NT2/D1 (cell line): ENCODE data around the gene ELP4.

Experiments
- SUZ12 ChIP-seq: IDR thresholded peaks from 2 replicates; pipeline ENCODE4 v1.6.1; 2011; ENCODE audit not compliant: insufficient read length, insufficient read depth; ENCODE audit errors: extremely low read depth
- YY1 ChIP-seq: IDR thresholded peaks from 2 replicates; pipeline ENCODE4 v1.6.1; 2011; ENCODE audit not compliant: insufficient read length, insufficient read depth
- ZNF274 ChIP-seq: IDR thresholded peaks from 2 replicates; pipeline ENCODE4 v1.6.1; 2011; ENCODE audit warnings: mild to moderate bottlenecking, low read depth, low read length

- TF ChIP-seq ZNF274 (no peak), SUZ12 (no peak), YY1 (no peak)
Observed at GRCh38 chr11:31620434-31620833, 110.9 kb downstream of the ELP4 start.
